Fibroblast of skin of scalp (primary cell): ENCODE measurements around the gene HTR3A.

Experiments used
- DNase-seq: peaks from one replicate; pipeline ENCODE4 v3.0.0-alpha.2; 2013

The HTR3A gene

DNA sequence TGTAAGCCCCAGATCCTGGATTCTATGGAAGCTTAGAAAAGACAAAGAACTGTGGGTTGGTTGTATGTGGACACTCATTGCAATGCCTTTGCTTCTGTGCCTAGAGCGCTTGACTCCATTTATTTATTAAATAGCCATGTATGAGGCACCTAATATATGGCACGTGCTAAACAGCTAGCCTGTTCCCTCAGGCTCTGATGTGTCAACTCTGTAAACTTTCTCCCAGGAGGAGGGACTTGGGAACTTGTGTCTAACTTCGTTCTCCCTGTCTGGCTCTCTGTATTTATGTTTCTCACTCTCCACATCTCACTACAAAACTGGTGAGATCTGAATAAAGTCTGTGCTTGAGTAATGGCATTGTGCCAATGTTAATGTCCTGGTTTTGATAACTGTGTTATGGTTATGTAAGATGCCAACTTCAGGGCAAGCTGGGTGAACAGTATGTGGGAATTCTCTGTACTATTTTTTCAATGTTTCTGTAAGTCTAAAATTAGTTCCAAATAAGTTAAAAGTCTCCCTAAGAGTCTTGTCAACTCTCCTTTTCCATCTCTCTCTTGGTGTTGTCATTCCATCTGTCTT lies 50.5 kb downstream of the HTR3A start:
- no peak for DNase-seq

GRCh38 chr11:114026355-114026754 lies 51.4 kb downstream of the HTR3A start:
- peak; percentile 7 for DNase-seq

- no peak for DNase-seq
Measured at GRCh38 chr11:114027391-114027790, 52.5 kb downstream of the HTR3A start.

- no peak for DNase-seq
Measured at GRCh38 chr11:114027926-114028325, 53.0 kb downstream of the HTR3A start.

DNA sequence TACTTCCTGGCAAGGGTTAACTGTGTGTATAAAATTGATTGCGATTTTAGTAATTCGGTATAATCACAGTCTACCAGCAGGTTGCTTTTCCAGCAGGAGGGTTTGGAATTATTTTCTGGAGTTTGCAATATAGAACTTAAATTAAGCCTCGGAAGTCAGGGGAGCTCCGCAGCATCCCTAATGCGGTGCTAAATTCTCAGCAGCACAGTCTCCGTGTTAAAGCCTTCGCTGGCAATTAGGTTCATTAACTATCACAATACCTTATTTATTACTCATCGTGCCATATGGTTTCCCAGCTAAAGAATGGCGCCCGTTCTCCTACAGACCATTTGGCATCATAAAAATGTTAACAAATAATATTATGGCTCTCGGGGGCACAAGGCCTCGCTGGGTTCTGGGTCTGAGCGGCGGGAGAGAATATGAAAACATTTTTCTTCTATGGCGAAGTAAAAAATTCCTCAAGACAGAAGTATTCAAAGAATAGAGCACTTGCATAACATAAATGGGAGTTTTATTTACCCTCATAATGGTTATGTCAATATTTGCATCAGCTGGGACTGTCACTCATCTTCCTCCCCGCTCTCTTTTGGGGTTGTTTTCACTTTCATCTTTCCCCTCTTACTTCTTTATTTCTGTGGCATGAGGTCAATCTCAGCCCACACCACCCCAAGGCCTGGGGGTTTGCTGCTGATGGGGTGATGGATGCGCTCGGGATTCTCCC lies 56.5 kb downstream of the HTR3A start:
- DNase-seq = no peak

- DNase-seq = no peak
Measured at GRCh38 chr11:114031967-114032320, 57.0 kb downstream of the HTR3A start.

DNA sequence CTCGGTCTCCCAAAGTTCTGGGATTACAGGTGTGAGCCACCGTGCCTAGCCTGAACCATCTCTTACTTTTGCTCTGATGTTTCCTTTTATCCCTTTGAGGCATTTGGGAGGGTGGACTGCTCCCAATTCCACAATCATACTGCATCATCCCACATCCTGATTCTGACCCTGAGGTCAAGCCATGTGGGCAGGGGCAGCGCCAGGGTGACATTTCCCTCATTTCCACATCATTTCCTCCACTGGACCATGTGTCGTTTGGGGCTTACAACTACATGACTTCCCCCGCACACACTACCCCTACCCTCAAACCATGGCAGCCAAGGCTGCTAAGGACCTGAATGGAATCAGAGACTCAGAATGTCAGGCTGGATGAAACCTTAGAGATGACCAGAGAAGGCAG lies 58.2 kb downstream of the HTR3A start:
- DNase-seq = no peak

- DNase-seq = no peak
Measured at GRCh38 chr11:114033572-114033971, 58.7 kb downstream of the HTR3A start.

GRCh38 chr11:114034956-114035355 lies 60.0 kb downstream of the HTR3A start:
- DNase-seq = no peak

- DNase-seq = peak; percentile 55
Measured at GRCh38 chr11:114036147-114036811, 61.4 kb downstream of the HTR3A start.

DNA sequence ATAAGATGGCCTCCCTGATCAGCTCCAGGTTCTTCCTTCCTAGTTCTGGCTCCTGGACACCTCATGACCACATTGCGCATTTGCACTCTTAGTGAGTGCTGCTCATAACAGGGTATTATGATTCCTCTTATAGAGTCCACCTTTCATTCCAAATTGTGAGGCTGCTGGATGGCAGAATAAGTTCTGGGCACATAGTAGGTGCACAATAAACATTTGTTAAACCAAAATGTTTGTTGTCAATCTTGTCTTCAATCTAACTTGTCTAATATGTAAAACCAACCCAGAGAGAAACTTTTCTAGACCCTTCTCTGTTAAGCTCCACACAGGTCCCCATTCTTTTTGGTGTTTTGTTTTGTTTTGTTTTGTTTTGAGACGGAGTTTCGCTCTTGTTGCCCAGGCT lies 62.0 kb downstream of the HTR3A start:
- DNase-seq = no peak

DNA sequence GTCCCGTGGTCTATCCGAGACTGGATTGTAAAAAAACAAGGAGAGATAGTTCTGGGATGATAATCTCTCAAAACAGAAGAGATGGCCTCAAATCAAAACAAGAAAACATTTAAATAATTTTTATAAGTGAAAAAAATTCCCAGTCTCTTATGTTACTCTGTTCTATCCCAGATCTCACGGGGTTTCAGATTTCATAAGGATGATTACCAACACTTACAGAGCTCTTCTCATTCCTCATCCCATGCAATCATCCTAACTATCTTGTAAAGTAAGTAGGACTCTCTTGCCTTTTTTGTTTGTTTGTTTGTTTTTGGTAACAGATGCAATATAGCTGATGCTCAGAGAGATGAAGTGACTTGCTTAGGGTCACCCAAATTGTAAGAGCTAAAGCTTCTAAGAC lies 64.6 kb downstream of the HTR3A start:
- no peak for DNase-seq
